PC-3 (cell line): ENCODE data around the gene DCBLD1. TPM values are rescaled to one million over a fixed set of nuclear protein-coding genes. Genes with fewer than 3 reads are reported as not detected.

ENCODE experiments used
- ATAC-seq: fragments of 200-7000 bp; cut with Tn5 transposase; 2 replicates; pipeline ENCODE4 v1.9.1; 2020; ENCODE audit warnings: mild to moderate bottlenecking, moderate library complexity
- BruUV-seq: library from RNA; stranded (reverse); fragments of 400-500 nt; replicated peaks from 2 replicates; lab custom pipeline; 2021; lab: Mats Ljungman, UMichigan
- CTCF ChIA-PET: fragments of 300-600 bp; sonication (Branson Sonifier 250); formaldehyde crosslinking; loops from one replicate; lab custom pipeline; 2022; ENCODE audit warnings: antibody characterized with exemption; lab: Charles Lee
- POLR2A ChIA-PET: fragments of 300-600 bp; sonication (Branson Sonifier 250); formaldehyde crosslinking; loops from one replicate; lab custom pipeline; 2022; ENCODE audit warnings: antibody characterized with exemption; ENCODE audit not compliant: unreplicated experiment; lab: Charles Lee
- DNase-seq: peaks from one replicate; pipeline ENCODE4 v3.0.0-alpha.2; 2015
- H2AFZ ChIP-seq: fragments of 300-600 bp; sonication (generic); 2 replicates; pipeline ENCODE4 v1.6.0; 2016; ENCODE audit warnings: antibody characterized with exemption, low read length
- H3F3A ChIP-seq: fragments of 300-600 bp; sonication (generic); one replicate; pipeline ENCODE4 v1.6.0; 2017; ENCODE audit warnings: antibody characterized with exemption, low read length, control low read depth, mild to moderate bottlenecking; ENCODE audit not compliant: unreplicated experiment
- H3K27ac ChIP-seq: fragments of 300-600 bp; sonication (generic); 2 replicates; pipeline ENCODE4 v1.5.1; 2016; ENCODE audit warnings: mild to moderate bottlenecking, low read length
- H3K27me3 ChIP-seq: fragments of 300-600 bp; sonication (generic); 2 replicates; pipeline ENCODE4 v1.6.1; 2016; ENCODE audit warnings: low read length, mixed read lengths
- H3K36me3 ChIP-seq: fragments of 300-600 bp; sonication (generic); 2 replicates; pipeline ENCODE4 v1.6.1; 2016; ENCODE audit warnings: low read depth, mixed run types, low read length, mixed read lengths
- H3K4me1 ChIP-seq: fragments of 300-600 bp; sonication (generic); 2 replicates; pipeline ENCODE4 v1.5.1; 2016; ENCODE audit warnings: low read length; ENCODE audit not compliant: insufficient read depth
- H3K4me2 ChIP-seq: fragments of 300-600 bp; sonication (generic); 2 replicates; pipeline ENCODE4 v1.6.0; 2016; ENCODE audit warnings: low read length
- H3K4me3 ChIP-seq: fragments of 300-600 bp; sonication (generic); 2 replicates; pipeline ENCODE4 v1.5.1; 2016; ENCODE audit warnings: mild to moderate bottlenecking, low read length, mixed read lengths
- H3K79me2 ChIP-seq: fragments of 300-600 bp; sonication (generic); 2 replicates; pipeline ENCODE4 v1.6.1; 2017; ENCODE audit warnings: low read length, mixed read lengths
- H3K9ac ChIP-seq: fragments of 300-600 bp; sonication (generic); 2 replicates; pipeline ENCODE4 v1.6.0; 2016; ENCODE audit warnings: mild to moderate bottlenecking, low read length
- H3K9me2 ChIP-seq: fragments of 300-600 bp; sonication (generic); replicated peaks from 2 replicates; pipeline ENCODE4 v1.6.1; 2016; ENCODE audit warnings: mixed run types, low read length, mixed read lengths
- H3K9me3 ChIP-seq: fragments of 300-600 bp; sonication (generic); 2 replicates; pipeline ENCODE4 v1.6.1; 2016; ENCODE audit warnings: low read length, mixed read lengths
- H4K20me1 ChIP-seq: fragments of 300-600 bp; sonication (generic); 2 replicates; pipeline ENCODE4 v1.6.1; 2016; ENCODE audit warnings: low read length, mixed read lengths
- EZH2 ChIP-seq: fragments of 300-600 bp; sonication (generic); IDR thresholded peaks from one replicate; pipeline ENCODE4 v1.6.1; 2017; ENCODE audit warnings: antibody characterized with exemption, mild to moderate bottlenecking, low read length; ENCODE audit not compliant: unreplicated experiment
- EZH2phosphoT487 ChIP-seq: fragments of 300-600 bp; sonication (generic); IDR thresholded peaks from 2 replicates; pipeline ENCODE4 v1.6.1; 2018; ENCODE audit warnings: mild to moderate bottlenecking, antibody characterized with exemption, low read length, borderline replicate concordance
- intact Hi-C: fragments of 100-400 bp; cut with micrococcal nuclease; formaldehyde crosslinking; loops from 2 replicates; pipeline ENCODE4 v1.9.0; 2023
- total RNA-seq: library from RNA; depleted of rRNA; stranded (reverse); fragments of >200 nt; gene quantifications from 2 replicates; pipeline ENCODE4 v1.2.3, GENCODE V29; 2014
- TF ChIP-seq, protein P1 (sequence below): fragments of 300-600 bp; sonication (generic); conservative IDR thresholded peaks from 2 replicates; pipeline ENCODE4 v1.5.1; 2017; ENCODE audit warnings: antibody characterized with exemption, low read depth, mild to moderate bottlenecking, low read length

The DCBLD1 gene
- total RNA-seq, 1 experiment from 2014 or later: 35.9 TPM

- Histone ChIP-seq H3K4me1 (peaks cover 10% of the 10 kb centered on the region), H3K9ac (no peak overlapping the region), H3K4me3 (no peak overlapping the region), H3K27me3 (no peaks in the 10 kb centered on the region), H3K36me3 (no peaks in the 10 kb centered on the region), H3K9me3 (no peaks in the 10 kb centered on the region), H3F3A (no peaks in the 10 kb centered on the region), H3K27ac (no peak overlapping the region), H3K4me2 (no peak overlapping the region), H4K20me1 (no peaks in the 10 kb centered on the region), H3K9me2 (no peaks in the 10 kb centered on the region), H3K79me2 (no peaks in the 10 kb centered on the region), H2AFZ (no peak overlapping the region)
- no TSS peak for BruUV-seq
- intact Hi-C loops: no loop called here
- DNase-seq: no peak
- CTCF ChIA-PET: no interaction called here
- no peak for ATAC-seq
- TF ChIP-seq EZH2 (no peak), EZH2phosphoT487 (no peak)
- TF ChIP-seq, protein P1, sequence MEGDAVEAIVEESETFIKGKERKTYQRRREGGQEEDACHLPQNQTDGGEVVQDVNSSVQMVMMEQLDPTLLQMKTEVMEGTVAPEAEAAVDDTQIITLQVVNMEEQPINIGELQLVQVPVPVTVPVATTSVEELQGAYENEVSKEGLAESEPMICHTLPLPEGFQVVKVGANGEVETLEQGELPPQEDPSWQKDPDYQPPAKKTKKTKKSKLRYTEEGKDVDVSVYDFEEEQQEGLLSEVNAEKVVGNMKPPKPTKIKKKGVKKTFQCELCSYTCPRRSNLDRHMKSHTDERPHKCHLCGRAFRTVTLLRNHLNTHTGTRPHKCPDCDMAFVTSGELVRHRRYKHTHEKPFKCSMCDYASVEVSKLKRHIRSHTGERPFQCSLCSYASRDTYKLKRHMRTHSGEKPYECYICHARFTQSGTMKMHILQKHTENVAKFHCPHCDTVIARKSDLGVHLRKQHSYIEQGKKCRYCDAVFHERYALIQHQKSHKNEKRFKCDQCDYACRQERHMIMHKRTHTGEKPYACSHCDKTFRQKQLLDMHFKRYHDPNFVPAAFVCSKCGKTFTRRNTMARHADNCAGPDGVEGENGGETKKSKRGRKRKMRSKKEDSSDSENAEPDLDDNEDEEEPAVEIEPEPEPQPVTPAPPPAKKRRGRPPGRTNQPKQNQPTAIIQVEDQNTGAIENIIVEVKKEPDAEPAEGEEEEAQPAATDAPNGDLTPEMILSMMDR: no peak
- POLR2A ChIA-PET: no interaction called here
Measured at GRCh38 chr6:117469356-117469755, 13.1 kb upstream of the DCBLD1 start.

DNA sequence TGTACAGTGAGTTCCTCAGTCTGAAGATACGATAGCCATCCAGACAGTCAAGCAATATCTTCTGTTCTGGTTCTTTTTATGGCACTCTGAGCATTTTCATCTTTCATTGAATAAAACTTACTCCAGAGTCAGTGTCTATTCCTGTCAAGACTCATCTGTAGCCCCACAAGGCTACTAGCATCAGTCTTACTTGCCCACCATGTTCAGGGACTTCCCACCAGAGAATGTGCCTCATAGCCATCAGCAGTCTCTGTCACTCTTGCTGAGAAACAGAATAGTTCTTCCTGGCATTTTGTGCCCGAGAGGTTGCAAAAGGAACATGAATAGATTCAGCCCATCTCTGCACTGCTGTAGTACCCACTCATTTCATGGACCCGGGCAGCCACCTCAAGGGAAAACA lies 12.7 kb upstream of the DCBLD1 start:
- DNase-seq (no peak), ATAC-seq (no peak)
- H3K79me2 ChIP-seq: no peaks in the 10 kb centered on the region
- CTCF ChIA-PET: no interaction called here
- H3K4me2 ChIP-seq: no peak overlapping the region
- BruUV-seq: no TSS peak
- no peaks in the 10 kb centered on the region for H3K9me3 ChIP-seq
- intact Hi-C loops: no loop called here
- H2AFZ ChIP-seq: no peak overlapping the region
- H4K20me1 ChIP-seq: no peaks in the 10 kb centered on the region
- no peak for TF ChIP-seq EZH2phosphoT487
- no peak for TF ChIP-seq EZH2
- TF ChIP-seq, protein P1: no peak
- no peaks in the 10 kb centered on the region for H3K36me3 ChIP-seq
- peaks cover 5% of the 10 kb centered on the region for H3K4me1 ChIP-seq
- H3K9ac ChIP-seq: no peak overlapping the region
- POLR2A ChIA-PET: no interaction called here
- H3K27ac ChIP-seq: no peak overlapping the region
- H3K27me3 ChIP-seq: no peaks in the 10 kb centered on the region
- no peaks in the 10 kb centered on the region for H3F3A ChIP-seq
- no peak overlapping the region for H3K4me3 ChIP-seq
- H3K9me2 ChIP-seq: no peaks in the 10 kb centered on the region

GRCh38 chr6:117472667-117473066 lies 9.8 kb upstream of the DCBLD1 start:
- no peak overlapping the region for H2AFZ ChIP-seq
- no peaks in the 10 kb centered on the region for H3K36me3 ChIP-seq
- no TSS peak for BruUV-seq
- H3K79me2 ChIP-seq: no peaks in the 10 kb centered on the region
- ChIA-PET POLR2A (no interaction called here), CTCF (no interaction called here)
- H3K4me2 ChIP-seq: no peak overlapping the region
- H3K4me1 ChIP-seq: no peaks in the 10 kb centered on the region
- no peak overlapping the region for H3K27ac ChIP-seq
- no peaks in the 10 kb centered on the region for H3F3A ChIP-seq
- intact Hi-C loops: no loop called here
- DNase-seq: no peak
- H3K27me3 ChIP-seq: no peaks in the 10 kb centered on the region
- no peak overlapping the region for H3K4me3 ChIP-seq
- no peak for ATAC-seq
- TF ChIP-seq EZH2: no peak
- no peak for TF ChIP-seq EZH2phosphoT487
- TF ChIP-seq, protein P1: no peak
- H3K9me3 ChIP-seq: no peaks in the 10 kb centered on the region
- no peak overlapping the region for H3K9ac ChIP-seq
- H4K20me1 ChIP-seq: no peaks in the 10 kb centered on the region
- H3K9me2 ChIP-seq: no peaks in the 10 kb centered on the region
